Measurements from ENCODE around the gene MEAK7. TPM values are rescaled to one million over a fixed set of nuclear protein-coding genes. Genes with fewer than 3 reads are reported as not detected.

Gene MEAK7
- 18.3 TPM for total RNA-seq

DNA sequence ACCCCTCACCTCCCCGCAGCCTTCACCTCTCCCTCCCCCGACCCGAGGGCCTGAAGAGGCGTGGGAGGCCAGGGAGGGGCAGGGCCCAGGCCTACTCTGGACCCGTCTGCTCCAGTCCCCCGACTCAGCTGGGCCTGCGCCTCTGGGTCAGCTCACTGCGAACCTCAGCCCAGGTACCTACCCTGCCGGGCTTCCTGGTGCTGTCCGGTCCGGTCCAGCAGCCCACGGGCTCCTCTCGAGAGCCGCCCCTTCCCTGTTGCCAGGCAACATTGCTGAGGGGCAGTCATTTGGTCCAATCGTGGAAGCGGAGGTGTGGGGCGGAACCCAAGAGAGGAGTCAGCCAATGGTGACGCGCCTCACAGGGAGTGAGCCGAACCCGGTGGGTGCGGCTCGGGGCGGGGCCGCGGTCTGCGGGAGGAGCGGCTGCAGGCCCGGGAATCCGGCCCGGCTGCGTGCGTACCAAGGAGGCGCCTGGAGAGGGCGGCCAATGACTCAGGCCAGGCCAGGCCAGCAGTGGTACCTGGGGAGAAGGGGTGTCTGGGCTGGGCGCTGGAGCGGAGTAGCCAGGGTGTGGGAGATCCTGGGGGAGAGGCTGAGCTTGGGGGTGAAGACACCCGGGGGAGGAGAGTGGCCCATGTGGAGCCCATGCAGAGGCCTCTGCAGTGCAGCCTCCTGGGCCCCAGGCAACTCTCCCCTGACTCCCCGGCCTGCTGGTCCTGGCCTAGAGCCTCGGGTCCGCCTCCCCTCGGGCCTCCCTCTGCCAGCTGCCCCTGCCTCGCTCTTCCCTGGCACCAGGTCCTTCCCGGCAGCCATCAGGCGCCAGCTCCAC, at the start of gene MEAK7:
MEAK7 (minus strand) TSS at position 240 of the 829 bp plus-strand sequence. CDS start 6,573 bp downstream, outside the sequence.

Other genes starting within 250 kb of the MEAK7 start
- 4.5 TPM for gene WFDC1, start 209.8 kb downstream of the MEAK7 start, total RNA-seq
- gene ATP2C2, start 136.1 kb downstream of the MEAK7 start, total RNA-seq, result 2.2 TPM
- gene COTL1, start 113.4 kb upstream of the MEAK7 start, total RNA-seq, result 91.6 TPM
- gene KLHL36, start 143.9 kb upstream of the MEAK7 start, total RNA-seq, result 59.6 TPM
- 84.0 TPM for gene USP10, start 195.3 kb upstream of the MEAK7 start, total RNA-seq